Transverse colon (tissue), 4 donors: Measurements from ENCODE around the gene EMP3. TPM values are rescaled to one million over a fixed set of nuclear protein-coding genes. Genes with fewer than 3 reads are reported as not detected.
A peak's percentile ranks its signal among the peaks of the same experiment; 100 is the strongest.

Experiments
- DNase-seq: peaks from one replicate; pipeline ENCODE4 v3.0.0-alpha.2; 2019
- H3K27ac ChIP-seq, 4 donors: fragments of 200-600 bp; sonication (generic); 2 replicates each; pipeline ENCODE4 v1.5.1; 2016 to 2018; ENCODE audit warnings: inconsistent platforms in 4 of 4
- H3K27me3 ChIP-seq: fragments of 200-600 bp; sonication (generic); 2 replicates; pipeline ENCODE4 v1.5.1; 2017; ENCODE audit warnings: inconsistent platforms
- H3K36me3 ChIP-seq, 4 donors: fragments of 200-600 bp; sonication (generic); 2 replicates each; pipeline ENCODE4 v1.5.1; 2017 to 2019; ENCODE audit warnings: inconsistent platforms in 4 of 4
- H3K4me1 ChIP-seq, 4 donors: fragments of 200-600 bp; sonication (generic); 2 replicates each; pipeline ENCODE4 v1.5.1; 2017 to 2020; ENCODE audit warnings: inconsistent platforms in 4 of 4
- H3K4me3 ChIP-seq, 4 donors: fragments of 200-600 bp; sonication (generic); 1 replicate in 1 of 4; 2 replicates in 3 of 4; pipeline versions ENCODE4 v1.5.1 to v1.6.1; 2017 to 2019; ENCODE audit warnings: inconsistent platforms in 4 of 4
- H3K9me3 ChIP-seq, 2 donors: fragments of 200-600 bp; sonication (generic); 2 replicates each; pipeline ENCODE4 v1.5.1; 2017 to 2019; ENCODE audit warnings: inconsistent platforms in 2 of 2
- CTCF ChIP-seq, 5 experiments: fragments of 200-600 bp in 3 of 5; fragments of 450-650 bp in 2 of 5; sonication (generic) in 3 of 5; IDR thresholded peaks; 1 replicate in 2 of 5; 2 replicates in 3 of 5; pipeline ENCODE4 v1.5.1; 2016 to 2017; ENCODE audit warnings: antibody characterized with exemption in 5 of 5, inconsistent platforms in 3 of 5, mild to moderate bottlenecking in 2 of 5, moderate library complexity in 1 of 5
- EP300 ChIP-seq: sonication (generic); formaldehyde crosslinking; IDR thresholded peaks from one replicate; pipeline ENCODE4 v1.6.1; 2017; ENCODE audit warnings: antibody characterized with exemption, low read depth
- POLR2A ChIP-seq: fragments of 450-650 bp; IDR thresholded peaks from one replicate; pipeline ENCODE4 v1.6.1; 2016; ENCODE audit warnings: antibody characterized with exemption, mild to moderate bottlenecking, moderate library complexity
- POLR2AphosphoS5 ChIP-seq, 3 donors: sonication (generic); formaldehyde crosslinking; IDR thresholded peaks; one replicate each; pipeline ENCODE4 v1.6.1; 2016; ENCODE audit warnings: antibody characterized with exemption in 3 of 3
- WGBS, 2 donors: methylation state at CpG; one replicate each; pipeline ENCODE4 v1.1.5; 2018; ENCODE audit warnings: low coverage in 1 of 2; 5-methylcytosine and 5-hydroxymethylcytosine counted together
- in situ Hi-C, 4 donors: fragments of 200-750 bp; cut with MboI; loops; one replicate each; pipeline versions ENCODE4 v1.15.0 to v1.15.1; 2017; ENCODE audit warnings: low sequenced_read_pairs in 3 of 4, low pct_ligation_motif_present in 1 of 4, low pct_unique_long_range_greater_than_20kb in 1 of 4
- intact Hi-C: fragments of 100-400 bp; cut with DNase I; formaldehyde crosslinking; loops from one replicate; pipeline ENCODE4 v1.15.1; 2023; ENCODE audit warnings: low total_unique reads
- total RNA-seq, 4 donors: library from RNA; depleted of rRNA; stranded (reverse); fragments of >200 nt; gene quantifications; one replicate each; pipeline ENCODE4 v1.1.0, GENCODE V29; 2016

EMP3 gene
- 10 to 100 TPM in 3 of 4 donors, 1 to 10 TPM in 1; 5.2 to 14.3 (median 12.0) TPM for total RNA-seq

GRCh38 chr19:48325265-48325910, at the start of gene EMP3:
EMP3 (plus strand) TSS chr19:48325552; CDS start chr19:48326845, 1,293 bp downstream.
- 0 to 1% methylated on average over 3 to 22 of the region's 22 CpGs for WGBS, 2 donors
- H3K27ac ChIP-seq, result peak within 1 kb of the TSS; percentile 90 to 99 (median 92)
- in situ Hi-C loops (no loop called here), intact Hi-C loops (no loop called here)
- H3K4me1 ChIP-seq, result peaks cover 30 to 74% (median 55%) of the 10 kb centered on the region in 4 donors
- DNase-seq, result peak; percentile 86
- H3K9me3 ChIP-seq, result no peaks in the 10 kb centered on the region
- H3K4me3 ChIP-seq, result peak within 1 kb of the TSS; percentile 21 to 68 (median 40)
- no peaks in the 10 kb centered on the region for H3K27me3 ChIP-seq
- H3K36me3 ChIP-seq, result no peaks in the 10 kb centered on the region
- TF ChIP-seq POLR2AphosphoS5 (IDR thresholded peaks at IDR 0.05), result peak; percentile 69 to 75 (median 73)
- no peak for TF ChIP-seq CTCF (IDR thresholded peaks at IDR 0.05)
- no peak for TF ChIP-seq EP300
- peak; percentile 77 for TF ChIP-seq POLR2A

- Histone ChIP-seq H3K27me3 (no peaks in the 10 kb centered on the region), H3K9me3 (peaks cover 0 to 7% of the 10 kb centered on the region in 2 donors), H3K36me3 (no peaks in the 10 kb centered on the region), H3K4me3 (no peak overlapping the region), H3K4me1 (no peaks in the 10 kb centered on the region), H3K27ac (no peak overlapping the region)
- no peak for DNase-seq
- TF ChIP-seq POLR2AphosphoS5 (IDR thresholded peaks at IDR 0.05) (no peak), CTCF (IDR thresholded peaks at IDR 0.05) (no peak), POLR2A (no peak), EP300 (no peak)
- WGBS, 2 donors, result 82% methylated on average over 9 of the region's 9 CpGs; no CpG with 5 or more reads in 1 of the 2 donors
- in situ Hi-C loops (loop anchor here in 2 of 4 donors (25.0 kb wide), 1 partner anchor 317 kb away; no protein-coding TSS in a partner anchor), intact Hi-C loops (no loop called here)
Measured at GRCh38 chr19:48279747-48280146, 45.6 kb upstream of the EMP3 start.

GRCh38 chr19:48283908-48284307, 41.4 kb upstream of the EMP3 start:
- no peak for DNase-seq
- intact Hi-C loops, result no loop called here
- Histone ChIP-seq H3K36me3 (no peaks in the 10 kb centered on the region), H3K27me3 (no peaks in the 10 kb centered on the region), H3K4me1 (no peaks in the 10 kb centered on the region), H3K9me3 (peaks cover 0 to 12% of the 10 kb centered on the region in 2 donors), H3K27ac (no peak overlapping the region), H3K4me3 (no peak overlapping the region)
- no peak for TF ChIP-seq POLR2AphosphoS5 (IDR thresholded peaks at IDR 0.05)
- no peak for TF ChIP-seq EP300
- TF ChIP-seq POLR2A, result no peak
- TF ChIP-seq CTCF (IDR thresholded peaks at IDR 0.05), result no peak
- in situ Hi-C loops, result loop anchor here in 2 of 4 donors (25.0 kb wide), 1 partner anchor 322 kb away; no protein-coding TSS in a partner anchor
- WGBS, 2 donors, result 92 to 98% methylated on average over 5 to 7 of the region's 7 CpGs

GRCh38 chr19:48284896-48285295, 40.5 kb upstream of the EMP3 start:
- Histone ChIP-seq H3K27ac (no peak overlapping the region), H3K4me1 (no peaks in the 10 kb centered on the region), H3K9me3 (peaks cover 0 to 12% of the 10 kb centered on the region in 2 donors), H3K27me3 (no peaks in the 10 kb centered on the region), H3K36me3 (no peaks in the 10 kb centered on the region), H3K4me3 (no peak overlapping the region)
- WGBS, 2 donors, result 80 to 83% methylated on average over 4 of the region's 4 CpGs
- in situ Hi-C loops (loop anchor here in 2 of 4 donors (25.0 kb wide), 1 partner anchor 323 kb away; no protein-coding TSS in a partner anchor), intact Hi-C loops (no loop called here)
- DNase-seq, result no peak
- TF ChIP-seq POLR2A, result no peak
- TF ChIP-seq POLR2AphosphoS5 (IDR thresholded peaks at IDR 0.05), result no peak
- no peak for TF ChIP-seq EP300
- no peak for TF ChIP-seq CTCF (IDR thresholded peaks at IDR 0.05)
